HG03342 (cell line): ENCODE measurements around the gene CCL1.
"Not testable (repeated sequence)": the region's sequence is repeated elsewhere in the genome, so short reads cannot be mapped to it uniquely, and the experiment has no call there.

Source experiments
- ATAC-seq: cut with Tn5 transposase; IDR thresholded peaks from one replicate; pipeline ENCODE4 v1.9.1; 2021; ENCODE audit warnings: mild to moderate bottlenecking, moderate library complexity; ENCODE audit not compliant: unreplicated experiment

Gene CCL1

DNA sequence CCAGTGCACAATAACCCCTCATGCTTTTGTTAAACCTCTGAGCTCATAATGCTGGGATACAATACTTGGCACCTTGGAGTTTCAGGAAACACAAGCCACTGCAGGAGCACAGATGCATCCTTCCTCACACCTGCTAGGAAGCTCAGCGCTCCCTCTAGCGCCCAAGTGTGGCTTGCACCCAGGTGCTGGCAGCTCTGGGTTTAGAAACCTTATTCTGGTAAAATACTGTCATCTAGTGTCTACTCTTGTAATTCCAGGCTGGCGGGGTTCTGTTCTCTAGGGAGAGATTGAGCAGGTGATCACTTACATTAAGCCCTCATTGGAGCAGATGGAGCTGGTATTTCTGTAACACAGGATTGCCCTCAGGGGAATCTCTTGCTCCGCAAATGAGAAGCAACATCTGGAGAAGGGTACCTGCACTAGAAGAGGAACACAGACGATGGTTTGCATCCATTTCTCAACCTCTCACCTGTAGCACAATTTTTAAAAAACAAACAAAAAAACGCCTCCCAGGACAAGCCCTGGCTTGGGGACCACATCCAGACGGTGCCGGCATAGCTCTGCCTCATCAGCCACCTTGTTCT is 1.5 kb downstream of the CCL1 start:
- ATAC-seq: peak; percentile 62

- ATAC-seq: no peak
Observed at GRCh38 chr17:34360601-34361270, 2.3 kb downstream of the CCL1 start.

- ATAC-seq: no peak
Observed at GRCh38 chr17:34358631-34359030, 4.4 kb downstream of the CCL1 start.

DNA sequence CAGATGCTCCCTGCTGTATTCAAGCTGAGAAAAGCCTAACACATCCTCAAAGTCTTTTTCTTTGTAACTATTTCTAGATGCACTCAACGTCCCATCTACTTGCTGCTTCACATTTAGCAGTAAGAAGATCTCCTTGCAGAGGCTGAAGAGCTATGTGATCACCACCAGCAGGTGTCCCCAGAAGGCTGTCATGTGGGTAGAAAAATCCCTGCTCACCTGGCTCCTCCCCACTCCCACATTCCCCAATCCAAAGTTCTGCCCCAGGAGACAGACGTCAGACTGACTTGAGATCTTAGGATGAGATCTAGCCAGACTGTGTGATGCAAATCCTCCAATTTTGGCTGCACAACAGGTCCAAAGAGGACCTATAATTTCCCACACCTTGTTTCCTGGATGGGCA is 5.6 kb downstream of the CCL1 start:
- no peak for ATAC-seq

DNA sequence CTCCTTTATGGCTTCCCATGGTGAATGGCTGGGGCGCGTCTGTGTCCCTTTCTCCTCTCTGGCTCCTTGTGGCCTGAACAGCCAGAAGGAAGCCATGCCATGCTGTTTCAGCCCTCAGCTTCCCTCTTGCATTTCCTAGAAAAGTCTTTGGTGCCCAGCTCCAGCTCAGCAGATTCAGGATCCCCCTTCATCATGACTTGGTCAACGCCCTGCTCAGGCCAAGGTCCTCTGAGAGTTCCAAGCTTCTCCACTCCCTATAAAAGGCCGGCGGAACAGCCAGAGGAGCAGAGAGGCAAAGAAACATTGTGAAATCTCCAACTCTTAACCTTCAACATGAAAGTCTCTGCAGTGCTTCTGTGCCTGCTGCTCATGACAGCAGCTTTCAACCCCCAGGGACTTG is 6.8 kb downstream of the CCL1 start, which contains the start of gene CCL13:
CCL13 (plus strand) TSS at position 287 of the 400 bp plus-strand sequence; CDS start at position 334, 47 bp downstream.
- ATAC-seq: no peak

GRCh38 chr17:34354637-34355036 is 8.4 kb downstream of the CCL1 start:
- ATAC-seq: no peak

DNA sequence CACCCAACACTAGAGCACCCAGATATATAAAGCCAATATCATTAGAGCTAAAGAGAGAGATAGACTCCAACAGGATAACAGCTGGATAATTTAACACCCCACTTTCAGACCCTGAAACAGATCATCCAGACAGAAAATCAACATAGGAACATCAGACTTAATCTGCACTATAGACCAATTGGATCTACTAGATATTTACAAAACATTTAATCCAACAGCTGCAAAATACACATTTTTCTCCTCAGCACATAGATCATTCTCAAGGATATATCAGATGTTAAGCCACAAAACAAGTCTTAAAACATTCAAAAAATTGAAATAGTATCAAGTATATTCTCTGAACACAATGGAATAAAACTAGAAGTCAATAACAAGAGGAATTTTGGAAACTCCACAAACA is 10.8 kb downstream of the CCL1 start:
- ATAC-seq: no peak

- ATAC-seq: no peak
Observed at GRCh38 chr17:34351096-34351495, 11.9 kb downstream of the CCL1 start.

DNA sequence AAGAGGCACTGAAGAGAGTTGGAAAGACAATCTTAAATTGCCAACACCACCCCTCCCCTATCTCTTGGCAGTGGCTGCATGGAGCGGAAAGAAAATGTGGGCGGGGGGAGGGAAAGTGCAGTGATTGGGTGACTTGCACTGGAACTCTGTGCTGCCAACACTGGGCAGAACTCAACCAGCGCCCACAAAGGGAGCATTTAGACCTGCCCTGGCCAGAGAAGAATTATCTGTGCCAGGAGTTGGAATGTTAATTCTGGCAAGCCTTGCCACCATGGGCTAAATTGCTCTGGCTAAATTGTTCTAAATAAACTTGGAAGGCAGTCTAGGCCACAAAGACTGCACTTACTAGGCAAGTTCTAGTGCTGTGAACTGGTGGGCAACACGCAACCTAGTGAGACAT is 13.3 kb downstream of the CCL1 start:
- ATAC-seq: no peak

GRCh38 chr17:34347063-34347462 is 16.0 kb downstream of the CCL1 start:
- ATAC-seq: no peak

DNA sequence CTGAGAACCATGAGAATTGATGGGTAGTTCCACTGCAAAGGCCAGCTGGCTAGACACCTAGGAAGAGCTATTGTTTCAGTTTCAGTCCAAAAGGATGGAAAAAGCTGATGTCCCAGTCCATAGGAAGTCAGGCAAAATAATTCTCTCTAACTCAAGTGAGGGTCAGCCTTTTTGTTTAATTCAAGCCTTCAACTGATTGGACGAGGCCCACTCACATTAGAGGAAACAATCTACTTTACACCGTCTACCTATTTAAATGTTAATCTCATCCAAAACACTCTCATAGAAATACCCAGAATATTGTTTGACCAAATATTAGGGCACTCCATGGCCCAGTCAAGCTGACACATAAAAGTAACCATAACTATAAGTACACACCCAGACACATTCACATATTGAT is 21.1 kb downstream of the CCL1 start:
- ATAC-seq: no peak

GRCh38 chr17:34339138-34339770 is 23.8 kb downstream of the CCL1 start:
- ATAC-seq: no peak

- no peak for ATAC-seq
Observed at GRCh38 chr17:34337701-34338100, 25.3 kb downstream of the CCL1 start.

GRCh38 chr17:34327580-34327979 is 35.5 kb downstream of the CCL1 start:
- ATAC-seq: not testable (repeated sequence)

DNA sequence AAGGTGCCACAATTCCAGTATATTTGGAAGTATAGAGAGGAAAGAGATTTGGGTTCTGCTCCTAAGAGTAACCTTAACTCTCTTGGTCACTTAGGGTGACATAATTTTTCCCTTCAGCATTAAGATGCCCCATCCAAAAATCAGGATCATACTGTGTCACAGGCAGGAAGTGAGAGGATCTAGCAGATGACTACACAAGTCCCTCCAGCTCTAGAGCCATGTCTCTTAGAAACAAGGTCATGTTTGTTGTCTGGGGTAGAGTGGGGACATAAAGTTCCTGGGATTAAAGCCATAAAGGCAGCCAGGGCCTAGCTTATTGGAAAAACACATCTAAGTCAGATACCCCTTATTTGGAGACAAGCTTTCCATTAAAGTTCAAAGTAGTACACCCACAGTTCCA is 41.1 kb downstream of the CCL1 start:
- no peak for ATAC-seq

- no peak for ATAC-seq
Observed at GRCh38 chr17:34319039-34319483, 44.0 kb downstream of the CCL1 start, which contains the start of gene CCL8. TSS of gene CCL8 (plus strand) at chr17:34319435. CDS start at chr17:34319502, 67 bp downstream.

- ATAC-seq: no peak
Observed at GRCh38 chr17:34318474-34318873, 44.6 kb downstream of the CCL1 start.

GRCh38 chr17:34314279-34314678 is 48.8 kb downstream of the CCL1 start:
- no peak for ATAC-seq

- ATAC-seq: no peak
Observed at GRCh38 chr17:34313164-34313563, 49.9 kb downstream of the CCL1 start.

GRCh38 chr17:34312080-34312479 is 51.0 kb downstream of the CCL1 start:
- ATAC-seq: no peak

DNA sequence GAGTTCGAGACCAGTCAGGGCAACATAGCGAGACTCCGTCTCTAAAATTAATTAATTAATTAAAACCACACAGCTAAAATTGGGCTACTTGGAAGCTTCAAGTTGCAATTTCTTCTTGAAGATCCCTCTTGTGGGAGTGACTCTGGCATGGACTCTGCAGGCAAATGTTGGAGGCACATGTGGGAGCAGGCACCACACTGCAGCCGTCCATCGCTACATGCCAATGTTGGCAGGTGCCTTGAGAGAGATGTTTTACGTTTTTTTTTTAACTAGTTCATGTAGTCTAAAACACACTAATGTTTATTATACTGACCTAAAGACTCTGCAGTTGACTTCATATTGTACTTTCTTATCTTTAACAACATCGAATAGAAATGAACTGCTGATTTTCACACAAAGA is 51.7 kb downstream of the CCL1 start:
- no peak for ATAC-seq
